GM10266 (cell line): ENCODE data around the gene HECTD4.
"Not testable (repeated sequence)": the region's sequence is repeated elsewhere in the genome, so short reads cannot be mapped to it uniquely, and the experiment has no call there.

Experiments
- DNase-seq: peaks from one replicate; pipeline ENCODE4 v3.0.0; 2012; ENCODE audit errors: extremely low spot score
- TF ChIP-seq, protein P1 (sequence below): IDR thresholded peaks from 2 replicates; pipeline ENCODE4 v1.5.1; 2012; ENCODE audit warnings: mild to moderate bottlenecking, low read depth; ENCODE audit not compliant: control insufficient read depth, insufficient read depth; ENCODE audit errors: missing control alignments

The HECTD4 gene

DNA sequence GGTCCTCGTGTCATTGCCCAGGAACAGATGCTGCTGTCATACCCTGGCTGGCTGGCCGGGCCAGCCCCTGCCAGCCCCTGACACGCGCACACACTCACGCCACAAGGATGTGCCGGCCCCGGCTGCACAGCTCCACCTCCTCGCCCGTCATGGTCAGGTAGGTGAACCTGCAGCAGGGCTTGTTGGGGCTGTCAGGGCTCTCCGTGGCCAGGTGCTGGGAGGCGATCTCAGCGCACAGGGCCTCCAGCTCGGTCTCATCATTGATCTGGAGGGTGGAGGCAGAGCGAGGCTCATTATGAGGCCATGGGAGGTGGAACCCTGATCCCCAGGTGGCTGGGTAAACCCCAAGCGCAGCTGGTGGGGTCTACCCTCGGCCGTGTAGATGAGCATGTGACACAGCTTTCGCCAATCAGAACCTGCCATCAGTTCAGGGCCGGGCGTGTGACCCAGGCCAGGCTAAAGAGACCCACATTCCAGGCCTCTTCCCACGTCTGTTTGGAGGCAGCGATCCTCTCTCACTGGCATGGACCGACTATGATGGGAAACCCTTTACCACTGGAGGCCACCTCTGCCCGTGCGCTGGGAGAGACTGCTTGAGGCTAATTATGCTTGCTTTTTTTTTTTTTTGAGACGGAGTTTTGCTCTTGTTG, 218.1 kb downstream of the HECTD4 start:
- TF ChIP-seq, protein P1, sequence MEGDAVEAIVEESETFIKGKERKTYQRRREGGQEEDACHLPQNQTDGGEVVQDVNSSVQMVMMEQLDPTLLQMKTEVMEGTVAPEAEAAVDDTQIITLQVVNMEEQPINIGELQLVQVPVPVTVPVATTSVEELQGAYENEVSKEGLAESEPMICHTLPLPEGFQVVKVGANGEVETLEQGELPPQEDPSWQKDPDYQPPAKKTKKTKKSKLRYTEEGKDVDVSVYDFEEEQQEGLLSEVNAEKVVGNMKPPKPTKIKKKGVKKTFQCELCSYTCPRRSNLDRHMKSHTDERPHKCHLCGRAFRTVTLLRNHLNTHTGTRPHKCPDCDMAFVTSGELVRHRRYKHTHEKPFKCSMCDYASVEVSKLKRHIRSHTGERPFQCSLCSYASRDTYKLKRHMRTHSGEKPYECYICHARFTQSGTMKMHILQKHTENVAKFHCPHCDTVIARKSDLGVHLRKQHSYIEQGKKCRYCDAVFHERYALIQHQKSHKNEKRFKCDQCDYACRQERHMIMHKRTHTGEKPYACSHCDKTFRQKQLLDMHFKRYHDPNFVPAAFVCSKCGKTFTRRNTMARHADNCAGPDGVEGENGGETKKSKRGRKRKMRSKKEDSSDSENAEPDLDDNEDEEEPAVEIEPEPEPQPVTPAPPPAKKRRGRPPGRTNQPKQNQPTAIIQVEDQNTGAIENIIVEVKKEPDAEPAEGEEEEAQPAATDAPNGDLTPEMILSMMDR, result no peak

DNA sequence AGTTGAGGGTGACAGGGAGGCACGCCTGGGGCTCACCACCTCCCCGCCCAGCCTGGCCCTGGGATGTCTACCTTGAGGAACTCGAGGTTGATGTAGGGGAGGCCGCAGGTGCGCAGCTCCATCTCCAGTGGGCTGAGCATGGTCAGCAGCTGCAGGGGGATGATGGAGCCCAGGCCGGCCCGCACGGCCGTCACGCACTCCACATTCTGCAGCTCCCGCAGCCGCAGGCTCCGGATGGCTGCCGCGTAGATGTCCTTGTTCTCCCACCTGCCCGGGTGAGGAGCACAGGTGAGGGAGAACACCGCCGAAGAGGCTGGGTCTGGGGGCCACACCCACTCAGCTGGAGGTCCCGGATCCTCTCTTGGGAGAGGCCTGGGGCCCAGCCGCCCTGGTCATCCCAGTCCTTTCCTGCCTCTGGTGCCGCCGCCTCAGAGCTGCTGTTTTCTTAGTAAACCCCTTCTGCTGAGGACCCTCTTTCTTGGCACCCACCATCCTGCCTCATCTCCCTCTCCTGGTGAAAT, 218.7 kb downstream of the HECTD4 start:
- TF ChIP-seq, protein P1, result no peak
- no peak for DNase-seq

More for the DNA sequence above, 218.1 kb downstream of the HECTD4 start:
- no peak for DNase-seq

DNA sequence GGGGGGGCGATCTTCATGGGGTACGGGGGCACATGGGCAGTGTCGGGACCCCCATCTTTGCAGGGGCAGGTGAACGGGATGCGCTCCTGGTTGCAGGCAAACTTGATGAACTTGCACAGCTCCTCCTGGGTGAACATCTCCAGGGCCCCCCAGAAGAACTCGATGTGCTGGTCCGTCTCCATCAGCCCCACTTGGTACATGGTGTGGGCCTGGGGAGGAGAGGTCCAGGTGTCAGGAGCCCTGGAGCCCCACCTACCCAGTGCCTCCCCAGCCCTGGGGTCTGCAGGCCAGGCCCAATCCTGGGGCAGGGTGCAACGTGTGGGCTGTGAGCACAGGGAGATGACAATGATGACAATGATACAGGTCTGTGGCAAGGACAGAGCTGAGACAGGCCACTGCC, 219.2 kb downstream of the HECTD4 start:
- TF ChIP-seq, protein P1, result no peak

DNA sequence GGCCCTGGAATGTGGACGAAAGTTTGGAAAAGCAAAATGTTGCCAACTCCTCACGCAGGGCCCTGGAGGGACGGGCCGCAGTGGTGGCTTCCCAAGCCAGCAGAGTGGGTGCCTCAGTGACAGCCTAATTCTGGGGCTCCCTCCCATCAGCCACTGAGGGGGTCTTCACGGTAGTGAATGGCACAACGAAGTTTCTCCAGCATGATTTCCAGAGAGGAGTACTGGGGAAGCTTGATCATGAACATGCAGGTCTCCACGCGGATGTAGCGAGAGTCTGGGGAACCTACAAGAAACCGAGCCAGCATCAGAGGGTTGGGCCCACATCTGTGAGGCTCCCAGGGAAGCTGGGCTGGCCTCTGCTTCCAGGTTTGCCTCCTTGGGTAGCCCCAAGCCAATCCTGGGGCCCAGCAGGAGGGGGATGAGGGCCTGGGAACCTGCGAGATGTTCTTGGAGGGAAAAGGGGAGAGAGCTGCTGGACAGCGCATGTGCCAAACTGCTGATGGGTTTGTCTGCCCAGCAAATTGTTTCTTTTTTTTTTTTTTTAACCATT, 219.9 kb downstream of the HECTD4 start:
- TF ChIP-seq, protein P1, result no peak
- no peak for DNase-seq

More for the DNA sequence above, 219.2 kb downstream of the HECTD4 start:
- DNase-seq, result no peak

DNA sequence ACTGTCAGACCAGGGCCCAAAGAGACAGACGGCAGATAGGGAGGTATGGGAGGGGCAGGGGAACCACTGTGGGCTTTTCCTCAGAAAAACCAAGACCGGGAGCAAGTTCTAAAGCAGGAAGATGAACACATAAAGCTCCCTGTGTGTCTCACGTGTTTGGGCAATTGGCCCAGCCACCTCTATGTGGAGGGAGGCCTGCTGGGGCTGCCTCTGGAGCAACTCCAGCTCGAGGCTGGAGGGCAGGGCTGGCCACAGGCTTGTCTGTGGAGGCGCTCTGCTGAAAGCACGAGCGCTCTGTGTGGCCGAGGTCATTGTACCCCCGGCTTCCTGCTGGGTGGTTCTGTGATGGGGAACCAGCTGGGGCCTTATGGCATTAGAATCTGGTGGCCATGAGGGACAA, 220.5 kb downstream of the HECTD4 start:
- no peak for DNase-seq
- TF ChIP-seq, protein P1, result no peak

DNA sequence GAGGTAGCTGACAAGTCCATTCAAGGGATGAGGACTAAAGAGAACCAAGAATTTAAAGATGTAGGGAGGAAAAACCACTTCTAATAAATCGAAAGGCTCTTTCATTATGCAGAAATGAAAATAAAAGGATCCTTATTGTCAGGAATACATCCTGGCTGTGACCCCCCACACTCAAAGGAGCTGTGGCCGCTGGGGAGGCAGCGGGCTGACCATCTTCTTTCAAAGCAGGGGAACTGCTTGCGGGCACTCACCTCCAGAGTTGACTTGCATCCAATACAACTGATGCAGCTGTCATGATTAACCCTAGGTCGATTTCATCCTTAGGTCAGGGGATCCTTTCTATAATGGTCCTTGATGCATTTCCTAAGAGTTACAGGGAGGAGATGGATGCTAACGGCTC, 221.6 kb downstream of the HECTD4 start:
- DNase-seq, result no peak
- TF ChIP-seq, protein P1, result no peak

DNA sequence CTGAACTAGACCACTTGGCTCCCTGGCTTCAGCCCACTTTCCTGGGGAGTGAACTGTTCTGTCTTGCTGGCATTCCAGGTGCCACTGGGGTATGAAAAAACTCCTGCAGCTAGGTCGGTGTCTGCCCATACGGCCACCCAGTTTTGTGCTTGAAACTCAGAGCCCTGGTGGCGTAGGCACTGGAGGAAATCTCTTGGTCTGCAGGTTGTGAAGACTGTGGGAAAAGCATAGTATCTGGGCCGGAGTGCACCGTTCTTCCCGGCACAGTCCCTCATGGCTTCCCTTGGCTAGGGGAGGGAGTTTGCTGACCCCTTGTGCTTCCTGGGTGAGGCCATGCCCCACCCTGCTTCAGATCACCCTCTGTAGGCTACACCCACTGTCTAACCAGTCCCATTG, 223.1 kb downstream of the HECTD4 start:
- TF ChIP-seq, protein P1, result no peak

DNA sequence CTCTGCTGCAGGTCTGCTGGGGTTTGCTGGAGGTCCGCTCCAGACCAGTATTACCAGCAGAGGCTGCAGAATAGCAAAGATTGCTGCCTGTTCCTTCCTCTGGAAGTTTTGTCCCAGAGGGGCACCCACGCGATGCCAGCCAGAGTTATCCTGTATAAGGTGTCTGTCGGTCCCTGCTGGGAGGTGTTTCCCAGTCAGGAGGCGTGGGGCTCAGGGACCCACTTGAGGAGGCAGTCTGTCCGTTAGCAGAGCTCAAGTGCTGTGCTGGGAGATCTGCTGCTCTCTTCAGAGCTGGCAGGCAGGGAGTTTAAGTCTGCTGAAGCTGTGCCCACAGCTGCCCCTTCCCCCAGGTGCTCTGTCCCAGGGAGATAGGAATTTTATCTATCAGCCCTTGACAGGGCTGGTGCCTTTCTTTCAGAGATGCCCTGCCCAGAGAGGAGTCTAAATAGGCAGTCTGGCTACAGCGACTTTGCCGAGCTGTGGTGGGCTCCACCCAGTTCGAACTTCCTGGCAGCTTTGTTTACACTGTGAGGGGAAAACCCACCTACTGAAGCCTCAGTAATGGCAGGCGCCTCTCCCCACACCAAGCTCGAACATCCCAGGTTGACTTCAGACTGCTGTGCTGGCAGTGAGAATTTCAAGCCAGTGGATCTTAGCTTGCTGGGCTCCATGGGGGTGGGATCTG, 223.6 kb downstream of the HECTD4 start:
- DNase-seq, result not testable (repeated sequence)

More for the DNA sequence above, 223.1 kb downstream of the HECTD4 start:
- no peak for DNase-seq
